Effector CD8-positive, alpha-beta T cell (primary cell): ENCODE data around the gene THAP5.
A peak's percentile ranks its signal among the peaks of the same experiment; 100 is the strongest.

Experiments
- DNase-seq: peaks from one replicate; lab custom pipeline; 2025; lab: John Stamatoyannopoulos, UW

THAP5 gene

DNA sequence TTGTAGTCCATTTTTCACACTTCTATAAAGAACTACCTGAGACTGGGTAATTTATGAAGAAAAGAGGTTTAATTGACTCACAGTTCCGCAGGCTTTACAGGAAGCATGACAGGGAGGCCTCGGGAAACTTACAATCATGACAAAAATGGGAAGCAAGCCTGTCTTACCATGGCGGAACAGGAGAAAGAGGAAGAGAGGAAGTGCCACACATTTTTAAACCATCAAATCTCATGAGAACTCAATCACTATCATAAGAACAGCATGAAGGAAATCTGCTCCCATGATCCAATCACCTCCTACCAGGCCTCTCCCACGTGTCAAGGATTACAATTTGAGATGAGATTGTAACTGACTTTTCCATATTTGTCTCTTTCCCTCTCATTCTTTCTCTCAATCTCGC lies 34.2 kb downstream of the THAP5 start:
- DNase-seq = no peak

DNA sequence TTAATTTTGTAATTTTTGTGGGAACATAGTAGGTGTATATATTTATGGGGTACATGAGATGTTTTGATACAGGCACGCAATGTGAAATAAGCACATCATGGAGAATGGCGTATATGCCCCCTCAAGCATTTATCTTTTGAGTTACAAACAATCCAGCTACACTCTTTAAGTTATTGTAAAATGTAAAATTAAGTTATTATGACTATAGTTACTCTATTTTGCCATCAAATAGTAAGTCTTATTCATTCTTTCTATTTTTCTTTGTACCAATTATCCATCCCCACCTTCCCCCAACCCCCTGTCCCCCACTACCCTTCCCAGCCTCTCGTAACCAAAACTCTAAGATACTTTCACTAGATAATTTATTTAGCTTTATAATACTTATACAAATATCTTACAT lies 35.8 kb downstream of the THAP5 start:
- no peak for DNase-seq

DNA sequence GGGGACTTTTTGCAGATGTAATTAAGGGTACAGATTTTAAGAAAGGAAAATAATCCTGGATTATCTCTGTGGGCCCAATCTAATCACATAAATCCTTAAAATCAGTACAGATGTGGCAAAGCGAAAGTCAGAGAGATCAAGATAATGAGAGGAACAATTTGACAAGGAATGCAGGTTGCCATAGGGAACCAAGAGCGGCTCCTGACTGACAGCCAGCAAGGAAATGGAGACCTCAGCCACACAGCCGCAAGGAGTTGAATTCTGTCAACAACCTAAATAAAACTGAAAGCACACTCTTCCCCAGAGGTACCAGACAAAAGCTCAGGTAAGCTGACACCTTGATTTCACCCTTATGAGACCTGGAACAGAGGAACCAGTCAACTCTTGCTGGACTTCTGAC lies 40.2 kb downstream of the THAP5 start:
- DNase-seq = no peak

DNA sequence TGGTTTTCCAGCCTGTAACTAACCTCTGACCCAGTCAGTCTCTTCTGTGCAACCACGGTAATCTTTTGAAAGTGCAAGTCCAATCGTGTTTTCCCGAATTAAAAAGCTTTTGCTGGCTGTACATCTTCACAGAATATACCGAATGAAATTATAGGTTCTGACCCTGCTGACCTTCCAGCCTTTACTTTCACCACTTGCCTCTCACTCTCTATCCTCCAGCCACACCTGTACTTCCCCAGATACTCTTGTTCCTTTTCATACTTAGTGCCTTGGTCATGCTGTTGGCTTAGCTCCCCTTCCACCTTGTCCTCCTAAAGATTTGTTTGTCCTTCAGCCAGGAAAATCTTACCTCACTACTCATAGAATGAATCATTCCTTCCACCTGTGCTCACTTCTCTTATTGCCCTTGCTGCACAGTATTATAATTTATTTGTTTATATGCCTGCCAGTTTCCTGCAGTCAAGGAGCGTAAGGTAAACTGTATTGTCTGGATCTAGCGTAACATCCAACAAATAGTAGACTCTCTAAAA lies 41.3 kb downstream of the THAP5 start:
- no peak for DNase-seq

DNA sequence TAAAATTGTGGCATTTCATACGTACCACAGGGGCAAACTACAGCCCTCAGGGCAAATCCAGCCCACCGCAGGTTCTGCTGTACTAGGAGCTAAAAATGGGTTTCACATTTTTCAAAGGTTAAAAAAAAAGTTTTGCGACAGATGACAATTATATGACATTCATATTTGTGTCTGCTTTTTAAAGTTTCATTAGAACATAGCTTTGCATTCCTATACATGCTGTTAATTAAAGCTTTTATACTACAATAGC lies 42.8 kb downstream of the THAP5 start:
- DNase-seq = no peak

DNA sequence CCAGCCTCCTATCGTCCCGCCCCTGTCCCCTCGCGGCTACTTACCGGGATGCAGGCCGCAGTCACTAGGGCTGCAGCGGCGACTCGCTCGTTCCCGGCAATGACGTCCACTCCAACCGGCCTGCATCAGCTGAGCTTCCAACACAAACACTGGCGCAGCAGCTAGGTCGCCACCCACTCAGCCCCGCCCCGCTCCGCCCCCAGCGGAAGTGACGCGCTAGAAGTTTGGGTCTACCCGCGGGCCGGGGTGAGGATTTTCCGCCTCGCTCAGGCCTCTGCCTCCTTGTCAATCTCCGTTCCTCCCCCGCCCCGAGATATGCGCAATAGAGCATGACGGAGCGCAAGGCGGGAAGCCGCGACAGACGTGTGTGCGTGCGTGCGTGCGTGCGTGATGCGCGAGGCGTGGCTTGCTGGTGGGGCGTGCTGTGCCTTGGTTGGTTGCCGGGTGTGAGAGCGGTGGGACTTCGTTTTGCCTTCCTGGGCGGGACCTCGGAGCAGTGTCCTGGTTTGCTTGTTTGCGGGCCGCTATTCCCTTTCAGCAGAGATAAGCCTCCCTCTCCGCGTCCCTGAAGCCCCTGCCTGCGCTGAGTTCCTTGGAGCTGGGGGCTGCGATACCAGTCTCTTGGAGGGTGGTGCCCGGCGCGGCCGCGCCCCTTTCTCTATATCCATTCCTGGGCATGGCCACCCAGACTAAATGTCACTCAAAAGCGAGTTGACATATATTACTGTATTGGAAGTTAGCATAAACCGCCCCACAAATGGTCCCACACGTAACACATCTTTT lies 43.3 kb downstream of the THAP5 start, which contains the start of gene PNPLA8:
Gene PNPLA8, minus strand, starts transcription at position 151 of the 783 bp plus-strand sequence. CDS start 10,644 bp downstream, outside the sequence.
- peak; percentile 100 for DNase-seq

DNA sequence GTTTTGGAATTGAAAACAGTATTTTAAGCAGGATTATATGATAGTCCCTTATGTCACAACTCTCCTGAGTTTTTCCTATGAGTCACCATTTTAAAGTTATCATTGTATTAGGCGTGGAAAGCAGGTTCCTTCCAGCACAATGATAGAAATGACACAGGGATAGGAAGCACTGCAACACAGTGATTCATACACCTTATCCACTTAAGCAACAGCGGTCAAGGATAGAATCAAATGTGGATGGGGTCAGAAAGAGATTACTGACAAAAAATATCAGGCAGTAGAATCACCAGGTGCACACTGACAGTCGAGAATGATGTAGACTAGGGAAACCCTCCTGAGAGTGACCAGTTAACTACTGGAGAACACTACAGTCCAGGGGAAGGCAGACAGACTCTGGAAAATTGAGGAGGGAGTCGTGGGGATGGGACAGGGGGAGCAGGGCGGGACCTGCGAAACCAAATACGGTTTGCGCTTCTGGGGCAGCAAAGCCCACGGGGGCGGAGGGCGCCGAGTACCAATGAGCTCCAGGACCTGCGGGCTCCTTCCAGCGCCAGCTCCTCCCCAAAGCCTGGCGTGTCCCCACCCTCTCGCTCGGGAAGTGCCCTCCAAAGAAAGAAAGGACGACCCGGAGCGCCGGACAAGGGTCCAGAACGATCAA lies 44.0 kb downstream of the THAP5 start:
- DNase-seq = no peak

DNA sequence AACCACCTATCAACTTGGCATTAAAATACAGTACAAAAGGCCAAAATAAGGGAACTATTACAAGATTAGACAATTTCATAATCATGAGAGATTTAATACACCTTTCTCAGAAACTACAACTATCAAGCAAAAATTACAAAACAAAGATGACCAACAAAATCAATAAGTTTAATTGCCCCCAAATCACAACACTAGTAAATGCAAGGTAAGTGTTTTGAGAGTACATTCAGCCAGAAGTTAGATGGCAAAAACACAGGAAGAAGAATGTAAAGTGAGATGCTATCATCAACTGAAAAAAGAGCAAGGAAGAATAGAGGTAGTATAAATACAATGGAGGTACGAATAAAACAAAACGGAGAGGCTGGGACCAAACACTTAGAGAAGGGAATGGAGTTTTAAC lies 46.7 kb downstream of the THAP5 start:
- no peak for DNase-seq

DNA sequence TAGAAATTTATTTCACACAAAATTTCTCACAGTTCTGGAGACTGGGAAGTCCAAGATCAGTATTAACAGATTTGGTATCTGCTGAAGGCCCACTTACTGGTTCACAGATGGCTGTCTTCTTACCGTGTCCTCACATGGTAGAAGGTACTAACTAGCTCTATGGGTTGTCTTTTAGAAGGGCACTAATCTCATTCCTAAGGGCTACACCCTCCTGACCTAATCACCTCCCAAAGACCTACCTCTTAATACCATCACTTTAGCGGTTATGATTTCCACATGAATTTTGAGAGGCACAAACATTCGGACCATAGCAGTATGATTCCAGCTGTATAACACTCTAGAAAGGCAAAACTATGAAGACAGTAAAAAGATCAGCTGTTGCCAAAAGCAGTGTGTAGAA lies 51.6 kb downstream of the THAP5 start:
- no peak for DNase-seq

DNA sequence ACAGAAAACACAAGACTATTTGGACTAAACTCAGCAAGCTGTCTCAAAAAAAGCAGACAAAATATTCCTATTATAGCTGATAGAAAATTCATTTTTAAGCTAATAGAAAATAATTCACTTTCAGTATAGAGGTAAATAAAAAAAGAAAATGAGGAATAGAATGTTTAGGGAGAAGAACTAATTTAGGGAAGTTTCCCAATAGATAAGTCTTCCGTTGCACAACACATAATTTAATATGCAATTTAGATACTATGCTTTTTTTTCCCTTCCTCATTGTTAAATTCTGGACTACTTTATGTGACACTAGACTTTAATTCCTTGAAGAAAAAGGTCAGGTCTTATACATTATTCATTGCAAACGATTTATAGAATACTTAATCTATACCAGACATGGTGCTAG lies 53.9 kb downstream of the THAP5 start:
- DNase-seq = no peak

DNA sequence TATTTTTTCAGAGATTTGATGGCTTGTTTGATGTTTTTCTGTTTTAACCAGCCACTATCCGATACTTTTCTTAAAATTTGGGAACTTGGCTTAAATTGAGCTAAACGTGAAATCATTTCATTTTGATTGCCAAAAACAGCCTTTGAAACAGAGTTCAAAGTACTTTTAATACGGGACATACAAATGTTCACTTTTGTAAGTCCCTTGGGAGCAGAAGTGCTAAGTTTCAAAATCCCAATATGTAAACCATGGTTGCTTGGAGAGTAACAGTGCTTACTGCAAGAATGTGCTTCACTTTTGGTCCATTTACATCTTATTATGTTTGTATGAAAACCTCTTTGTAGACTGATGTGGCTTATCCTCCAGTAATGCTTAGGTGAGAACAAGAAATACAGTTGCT lies 54.5 kb downstream of the THAP5 start:
- no peak for DNase-seq
